Measurements from ENCODE around the gene UCN2.

- TF ChIP-seq POLR2A (IDR thresholded peaks at IDR 0.05; ENCODE audit: low read depth, low read length) = no peak
- no peak for TF ChIP-seq POLR2AphosphoS5 (IDR thresholded peaks at IDR 0.05; ENCODE audit: low read depth, low read length)
These were observed 25.1 kb downstream of the UCN2 start for GRCh38 chr3:48538451-48538850.
